Endothelial cell of umbilical vein (primary cell): ENCODE results near the gene TSPO.

ENCODE experiments used
- FOS ChIP-seq: IDR thresholded peaks from 2 replicates; pipeline ENCODE4 v1.6.1; 2011; ENCODE audit warnings: mild to moderate bottlenecking, low read length, moderate library complexity, borderline replicate concordance; ENCODE audit not compliant: insufficient read depth
- POLR2A ChIP-seq: IDR thresholded peaks from 2 replicates; pipeline ENCODE4 v1.6.1; 2012; ENCODE audit warnings: low read depth, mild to moderate bottlenecking, control low read depth, low read length
- POLR2AphosphoS5 ChIP-seq: IDR thresholded peaks from 2 replicates; pipeline ENCODE4 v1.6.1; 2012; ENCODE audit warnings: low read depth, mild to moderate bottlenecking, control low read depth, low read length, moderate library complexity; ENCODE audit not compliant: insufficient read depth
- TF ChIP-seq, protein P1 (sequence below), 2 donors: IDR thresholded peaks; 1 replicate in 1 of 2; 2 replicates in 1 of 2; pipeline ENCODE4 v1.5.1; 2011; ENCODE audit warnings: low read length in 2 of 2, mild to moderate bottlenecking in 2 of 2, moderate library complexity in 2 of 2, control low read depth in 1 of 2, inconsistent platforms in 1 of 2, low read depth in 1 of 2; ENCODE audit not compliant: insufficient read depth in 1 of 2; ENCODE audit errors: extremely low read depth in 1 of 2

DNA sequence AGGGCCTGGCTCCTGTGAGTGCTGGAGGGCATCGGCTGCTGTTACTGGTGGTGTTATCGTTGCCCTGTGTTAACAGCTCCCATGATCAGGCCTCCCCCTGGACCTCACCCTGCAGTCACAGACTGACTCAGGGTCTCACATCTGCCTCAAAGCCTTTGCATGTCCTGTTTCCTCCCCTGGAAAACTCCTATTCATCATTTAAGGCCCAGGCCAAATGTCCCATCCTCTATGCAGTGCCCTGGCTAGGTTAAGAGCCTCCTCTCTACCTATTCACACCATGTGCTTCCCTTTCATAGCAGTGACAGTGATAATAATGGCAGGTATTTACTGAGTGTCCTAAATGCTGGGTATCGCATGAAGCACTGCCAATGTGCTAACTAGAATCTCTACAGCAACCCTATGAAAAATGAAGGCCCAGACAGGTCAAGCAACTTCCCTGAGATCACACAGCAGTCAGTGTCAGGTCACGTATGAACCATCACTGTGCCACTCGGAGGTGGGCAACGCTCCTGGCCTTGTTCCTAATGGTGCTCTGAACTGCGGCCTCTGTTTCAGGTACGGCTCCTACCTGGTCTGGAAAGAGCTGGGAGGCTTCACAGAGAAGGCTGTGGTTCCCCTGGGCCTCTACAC lies 9.3 kb downstream of the TSPO start:
- TF ChIP-seq, protein P1, sequence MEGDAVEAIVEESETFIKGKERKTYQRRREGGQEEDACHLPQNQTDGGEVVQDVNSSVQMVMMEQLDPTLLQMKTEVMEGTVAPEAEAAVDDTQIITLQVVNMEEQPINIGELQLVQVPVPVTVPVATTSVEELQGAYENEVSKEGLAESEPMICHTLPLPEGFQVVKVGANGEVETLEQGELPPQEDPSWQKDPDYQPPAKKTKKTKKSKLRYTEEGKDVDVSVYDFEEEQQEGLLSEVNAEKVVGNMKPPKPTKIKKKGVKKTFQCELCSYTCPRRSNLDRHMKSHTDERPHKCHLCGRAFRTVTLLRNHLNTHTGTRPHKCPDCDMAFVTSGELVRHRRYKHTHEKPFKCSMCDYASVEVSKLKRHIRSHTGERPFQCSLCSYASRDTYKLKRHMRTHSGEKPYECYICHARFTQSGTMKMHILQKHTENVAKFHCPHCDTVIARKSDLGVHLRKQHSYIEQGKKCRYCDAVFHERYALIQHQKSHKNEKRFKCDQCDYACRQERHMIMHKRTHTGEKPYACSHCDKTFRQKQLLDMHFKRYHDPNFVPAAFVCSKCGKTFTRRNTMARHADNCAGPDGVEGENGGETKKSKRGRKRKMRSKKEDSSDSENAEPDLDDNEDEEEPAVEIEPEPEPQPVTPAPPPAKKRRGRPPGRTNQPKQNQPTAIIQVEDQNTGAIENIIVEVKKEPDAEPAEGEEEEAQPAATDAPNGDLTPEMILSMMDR (IDR thresholded peaks at IDR 0.05; ENCODE audit: extremely low read depth in 1 of 2, insufficient read depth in 1 of 2, low read depth in 1 of 2, low read length in 2 of 2), result no peak
- no peak for TF ChIP-seq POLR2A
- TF ChIP-seq FOS, result no peak
- TF ChIP-seq POLR2AphosphoS5, result no peak
